Karpas-422 (cell line): ENCODE results near the gene MIDN. TPM values are rescaled to one million over a fixed set of nuclear protein-coding genes. Genes with fewer than 3 reads are reported as not detected.

ENCODE experiments used
- DNase-seq: peaks from one replicate; pipeline ENCODE4 v3.0.0-alpha.2; 2015
- H2AFZ ChIP-seq: fragments of 200-600 bp; sonication (generic); 2 replicates; pipeline ENCODE4 v1.6.1; 2014; ENCODE audit warnings: antibody characterized with exemption, low read length, mixed read lengths
- H3K27ac ChIP-seq: fragments of 200-600 bp; sonication (generic); 2 replicates; pipeline ENCODE4 v1.5.1; 2014; ENCODE audit warnings: mild to moderate bottlenecking, low read length, moderate library complexity
- H3K27me3 ChIP-seq: fragments of 200-600 bp; sonication (generic); 2 replicates; pipeline ENCODE4 v1.6.1; 2014; ENCODE audit warnings: low read length, mixed read lengths
- H3K36me3 ChIP-seq: fragments of 200-600 bp; sonication (generic); 2 replicates; pipeline ENCODE4 v1.6.1; 2014; ENCODE audit warnings: low read length, mixed read lengths; ENCODE audit not compliant: insufficient read depth
- H3K4me1 ChIP-seq: fragments of 200-600 bp; sonication (generic); 2 replicates; pipeline ENCODE4 v1.6.1; 2014; ENCODE audit warnings: mild to moderate bottlenecking, low read length, mixed read lengths
- H3K4me2 ChIP-seq: fragments of 200-600 bp; sonication (generic); 2 replicates; pipeline ENCODE4 v1.6.1; 2014; ENCODE audit warnings: low read length, low read depth, mild to moderate bottlenecking; ENCODE audit not compliant: poor library complexity, severe bottlenecking
- H3K4me3 ChIP-seq: fragments of 200-600 bp; sonication (generic); 2 replicates; pipeline ENCODE4 v1.5.1; 2014; ENCODE audit warnings: mild to moderate bottlenecking, antibody characterized with exemption, low read length, mixed read lengths
- H3K79me2 ChIP-seq: fragments of 200-600 bp; sonication (generic); 2 replicates; pipeline ENCODE4 v1.6.1; 2014; ENCODE audit warnings: mild to moderate bottlenecking, low read length, mixed read lengths
- H3K9ac ChIP-seq: fragments of 200-600 bp; sonication (generic); 2 replicates; pipeline ENCODE4 v1.6.0; 2014; ENCODE audit warnings: low read length
- H3K9me2 ChIP-seq: fragments of 200-600 bp; sonication (generic), shearing (Covaris generic); replicated peaks from 2 replicates; pipeline ENCODE4 v1.6.0; 2014; ENCODE audit warnings: mild to moderate bottlenecking, low read length, moderate library complexity; ENCODE audit not compliant: insufficient read depth
- H3K9me3 ChIP-seq: fragments of 300-700, 200-600 bp; sonication (generic); 2 replicates; pipeline ENCODE4 v1.6.1; 2014; ENCODE audit warnings: low read length, mixed read lengths
- H4K20me1 ChIP-seq: fragments of 200-600 bp; sonication (generic); 2 replicates; pipeline ENCODE4 v1.6.1; 2014; ENCODE audit warnings: mild to moderate bottlenecking, antibody characterized with exemption, low read length, low read depth; ENCODE audit not compliant: insufficient read depth
- total RNA-seq: library from RNA; depleted of rRNA; stranded (reverse); fragments of >200 nt; shearing (Covaris generic); gene quantifications from 2 replicates; pipeline ENCODE4 v1.2.3, GENCODE V29; 2014; ENCODE audit warnings: low replicate concordance

MIDN gene
- total RNA-seq, 1 experiment from 2014 or later, result 21.4 TPM

DNA sequence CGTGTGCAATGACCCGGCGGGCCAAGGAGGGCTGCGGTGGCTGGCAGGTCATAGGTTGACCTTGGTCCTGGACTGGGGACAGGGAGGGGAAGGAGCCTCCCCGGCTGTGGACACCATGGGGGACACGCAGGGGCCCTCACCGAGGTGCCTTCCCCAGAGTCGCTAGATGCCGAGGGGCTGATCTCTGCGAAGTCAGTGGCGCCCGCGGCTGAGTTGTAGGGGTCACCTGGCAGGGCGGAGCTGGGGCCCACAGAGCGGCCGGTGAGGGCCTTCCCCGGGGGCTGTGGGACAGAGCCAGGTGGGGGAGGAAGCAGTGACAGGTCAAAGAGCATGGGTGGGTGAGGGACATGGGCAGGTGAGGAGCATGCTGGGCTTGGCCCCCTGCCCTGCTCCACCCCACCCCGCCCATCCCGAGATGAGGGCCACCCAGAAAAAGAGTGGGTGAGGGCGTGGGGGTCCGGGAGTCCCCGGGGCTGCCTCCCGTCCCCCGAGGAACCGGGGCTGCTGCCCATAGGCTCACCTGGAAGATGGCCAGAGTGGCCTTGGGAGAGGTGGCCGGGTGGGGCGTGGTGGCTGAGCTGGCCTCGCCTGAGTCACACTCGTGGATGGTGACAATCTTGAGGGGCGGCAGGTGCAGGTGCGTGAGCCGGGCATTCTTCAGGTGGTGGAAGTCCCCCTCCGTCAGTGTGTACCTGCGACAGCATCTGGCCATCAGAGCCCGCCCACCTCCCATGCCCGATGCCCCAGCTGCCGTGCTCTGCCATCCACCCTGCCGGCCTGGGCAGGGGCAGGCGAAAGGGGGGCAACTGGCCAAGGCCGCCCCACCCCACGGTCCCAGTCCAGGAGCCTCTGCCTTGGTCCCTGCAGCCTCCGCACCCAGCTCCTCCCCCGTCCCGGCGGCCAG, 14.1 kb upstream of the MIDN start:
- Histone ChIP-seq H2AFZ (no peak overlapping the region), H3K27ac (no peak overlapping the region), H3K4me2 (no peak overlapping the region), H3K9me3 (no peaks in the 10 kb centered on the region), H3K9me2 (no peaks in the 10 kb centered on the region), H3K4me3 (no peak overlapping the region), H3K36me3 (no peaks in the 10 kb centered on the region), H3K4me1 (peaks cover 21% of the 10 kb centered on the region), H3K79me2 (peaks cover 5% of the 10 kb centered on the region; the same call in 1 of the 2 replicates), H3K27me3 (no peaks in the 10 kb centered on the region), H3K9ac (no peak overlapping the region), H4K20me1 (no peaks in the 10 kb centered on the region)
- DNase-seq, result no peak

DNA sequence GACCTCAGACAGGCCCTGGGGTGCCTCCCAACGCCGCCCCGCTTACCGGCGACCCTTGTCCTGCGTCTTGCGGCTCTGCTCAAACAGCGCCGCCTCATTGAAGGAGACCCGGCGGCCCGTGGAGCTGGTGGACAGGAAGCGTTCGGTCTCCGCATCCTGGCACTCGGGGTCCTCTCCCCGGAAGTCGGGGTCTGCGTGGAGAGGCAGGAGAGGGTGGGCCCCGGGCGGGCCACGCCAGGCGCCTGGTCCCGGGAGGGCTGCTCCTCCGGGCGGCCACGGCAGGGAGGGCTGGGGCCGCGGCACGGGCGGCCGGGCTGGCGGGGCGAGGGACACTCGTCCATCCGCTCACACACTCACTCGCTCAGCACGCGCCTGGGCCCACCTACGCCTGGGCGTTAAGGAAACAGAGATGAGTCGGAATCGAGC, 13.4 kb upstream of the MIDN start:
- H4K20me1 ChIP-seq, result no peaks in the 10 kb centered on the region
- no peaks in the 10 kb centered on the region for H3K9me3 ChIP-seq
- peaks cover 28% of the 10 kb centered on the region for H3K4me1 ChIP-seq
- no peak overlapping the region for H3K4me3 ChIP-seq
- H3K4me2 ChIP-seq, result no peak overlapping the region
- H3K79me2 ChIP-seq, result peaks cover 5% of the 10 kb centered on the region; the same call in 1 of the 2 replicates
- no peaks in the 10 kb centered on the region for H3K9me2 ChIP-seq
- no peaks in the 10 kb centered on the region for H3K36me3 ChIP-seq
- no peak overlapping the region for H3K9ac ChIP-seq
- H3K27ac ChIP-seq, result no peak overlapping the region
- H2AFZ ChIP-seq, result no peak overlapping the region
- H3K27me3 ChIP-seq, result no peaks in the 10 kb centered on the region
- DNase-seq, result no peak

- no peak overlapping the region for H3K4me2 ChIP-seq
- H3K9ac ChIP-seq, result no peak overlapping the region
Measured at GRCh38 chr19:1235625-1236538, 12.5 kb upstream of the MIDN start.

GRCh38 chr19:1236576-1236975, 11.8 kb upstream of the MIDN start:
- DNase-seq, result no peak
- no peaks in the 10 kb centered on the region for H4K20me1 ChIP-seq
- H3K27me3 ChIP-seq, result no peaks in the 10 kb centered on the region
- no peak overlapping the region for H3K27ac ChIP-seq
- H3K4me3 ChIP-seq, result no peak overlapping the region
- H2AFZ ChIP-seq, result no peak overlapping the region
- H3K9me3 ChIP-seq, result no peaks in the 10 kb centered on the region
- H3K36me3 ChIP-seq, result no peaks in the 10 kb centered on the region
- no peaks in the 10 kb centered on the region for H3K9me2 ChIP-seq
- no peak overlapping the region for H3K9ac ChIP-seq
- H3K79me2 ChIP-seq, result peaks cover 5% of the 10 kb centered on the region; the same call in 1 of the 2 replicates
- peak overlapping the region; percentile 87 for H3K4me2 ChIP-seq
- peaks cover 35% of the 10 kb centered on the region for H3K4me1 ChIP-seq

More at GRCh38 chr19:1235625-1236538, 12.5 kb upstream of the MIDN start:
- H3K27ac ChIP-seq, result no peak overlapping the region
- H3K4me1 ChIP-seq, result peaks cover 30% of the 10 kb centered on the region
- H4K20me1 ChIP-seq, result no peaks in the 10 kb centered on the region
- H2AFZ ChIP-seq, result no peak overlapping the region
- peaks cover 5% of the 10 kb centered on the region; the same call in 1 of the 2 replicates for H3K79me2 ChIP-seq
- no peaks in the 10 kb centered on the region for H3K9me3 ChIP-seq
- H3K9me2 ChIP-seq, result no peaks in the 10 kb centered on the region
- no peak for DNase-seq
- H3K27me3 ChIP-seq, result no peaks in the 10 kb centered on the region
- H3K36me3 ChIP-seq, result no peaks in the 10 kb centered on the region
- H3K4me3 ChIP-seq, result no peak overlapping the region

DNA sequence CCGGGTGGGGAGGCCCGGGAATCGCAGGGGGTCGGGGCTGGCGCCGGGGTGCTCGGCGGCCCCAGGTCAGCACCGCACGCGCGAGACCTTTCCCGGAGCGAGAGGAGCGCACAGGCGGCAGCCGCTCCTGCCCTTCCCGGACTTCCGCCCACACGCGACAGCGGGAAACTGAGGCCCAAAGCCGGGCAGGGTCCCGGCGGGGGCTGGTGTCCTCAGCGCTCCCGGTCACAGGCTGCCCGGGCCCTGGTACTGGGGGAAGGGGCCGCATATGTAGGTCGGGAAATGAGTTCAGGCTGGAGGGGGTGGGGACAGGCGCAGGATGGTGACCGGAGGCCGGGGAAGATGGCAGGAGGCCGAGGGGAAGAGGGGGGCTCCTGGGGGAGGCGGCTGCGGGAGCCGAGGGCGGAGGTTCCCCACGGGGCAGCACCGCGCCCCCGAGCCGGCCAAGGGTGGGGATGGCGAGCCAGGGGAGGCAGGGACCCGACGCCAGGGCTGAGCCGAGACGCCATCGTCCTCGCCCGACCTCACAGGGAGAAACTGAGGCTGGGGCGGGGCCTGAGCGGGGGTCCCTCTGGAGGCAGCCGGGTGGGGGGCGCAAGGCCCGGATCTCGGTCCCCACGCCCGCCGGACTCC, 11.2 kb upstream of the MIDN start:
- H3K4me2 ChIP-seq, result peak overlapping the region; percentile 87
- H3K9ac ChIP-seq, result peak overlapping the region; percentile 82
- H4K20me1 ChIP-seq, result 0 out of 2 replicates have a peak, but pooled peaks cover 2% of the 10 kb centered on the region
- peaks cover 35% of the 10 kb centered on the region for H3K4me1 ChIP-seq
- H3K9me2 ChIP-seq, result no peaks in the 10 kb centered on the region
- H3K27me3 ChIP-seq, result no peaks in the 10 kb centered on the region
- no peaks in the 10 kb centered on the region for H3K36me3 ChIP-seq
- DNase-seq, result no peak
- no peak overlapping the region for H3K27ac ChIP-seq
- H3K9me3 ChIP-seq, result no peaks in the 10 kb centered on the region
- H3K79me2 ChIP-seq, result peaks cover 10% of the 10 kb centered on the region
- no peak overlapping the region for H2AFZ ChIP-seq
- H3K4me3 ChIP-seq, result peak overlapping the region; percentile 86

DNA sequence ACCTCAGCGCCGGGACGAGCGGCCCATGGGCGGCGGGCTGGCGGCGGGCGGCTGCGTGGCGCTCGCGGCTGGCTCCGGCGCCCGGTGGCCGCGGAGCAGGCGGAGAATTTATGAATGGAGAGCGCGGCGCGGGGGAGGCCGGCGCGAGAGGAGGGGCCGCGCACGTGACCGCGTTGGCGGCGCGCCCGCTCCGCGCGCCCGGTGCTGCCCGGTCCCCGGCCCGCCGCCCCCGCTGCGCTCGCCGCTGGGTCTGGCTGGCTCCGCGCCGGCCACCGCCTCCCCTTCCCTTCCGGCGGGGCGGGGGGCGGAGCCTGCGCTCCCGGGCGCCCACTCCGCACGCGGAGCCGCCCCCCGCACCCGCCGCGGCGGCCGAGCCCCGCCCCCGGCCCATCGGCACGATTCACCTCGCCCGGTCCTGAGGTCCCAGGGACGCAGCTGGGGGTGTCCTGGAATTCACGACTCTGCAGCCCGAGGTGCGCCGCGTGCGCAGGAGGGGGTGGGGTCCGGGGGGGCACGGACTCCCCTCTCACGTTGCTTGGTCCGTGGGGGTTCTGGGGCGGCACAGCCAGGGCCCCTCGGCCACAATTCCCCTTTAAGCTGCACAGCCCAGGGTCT, 10.5 kb upstream of the MIDN start, which contains the start of gene CBARP:
CBARP (minus strand) TSS at position 252 of the 615 bp plus-strand sequence. CDS start 1,905 bp downstream, outside the sequence.
- Histone ChIP-seq H3K36me3 (no peaks in the 10 kb centered on the region), H3K4me3 (peak within 1 kb of the TSS; percentile 100), H3K4me1 (peaks cover 39% of the 10 kb centered on the region), H3K79me2 (peaks cover 17% of the 10 kb centered on the region), H3K27me3 (no peaks in the 10 kb centered on the region), H3K27ac (peak within 1 kb of the TSS; percentile 70), H3K9ac (peak within 1 kb of the TSS; percentile 87), H2AFZ (peak within 1 kb of the TSS; percentile 29; the same call in 1 of the 2 replicates), H3K9me3 (no peaks in the 10 kb centered on the region), H4K20me1 (0 out of 2 replicates have a peak, but pooled peaks cover 2% of the 10 kb centered on the region), H3K9me2 (no peaks in the 10 kb centered on the region), H3K4me2 (peak within 1 kb of the TSS; percentile 94)
- peak; percentile 85 for DNase-seq
